SK-N-SH (cell line): ENCODE measurements around the gene FOXL1. TPM values are rescaled to one million over a fixed set of nuclear protein-coding genes. Genes with fewer than 3 reads are reported as not detected.

Experiments used
- CTCF ChIA-PET: fragments of 300-600, 350-600 bp; formaldehyde crosslinking; extraction: SDS; loops from one replicate; lab custom pipeline; 2021; lab: Yijun Ruan, JAX
- POLR2A ChIA-PET: fragments of 350-600 bp; sonication (Branson Sonifier 250); formaldehyde crosslinking; extraction: SDS; loops from one replicate; lab custom pipeline; 2020; ENCODE audit warnings: antibody characterized with exemption, inconsistent platforms; lab: Yijun Ruan, JAX
- DNase-seq: peaks from one replicate; pipeline ENCODE4 v3.0.0; 2012
- H2AFZ ChIP-seq: fragments of 200-600 bp; sonication (generic); 2 replicates; pipeline ENCODE4 v1.8.1; 2016; ENCODE audit warnings: antibody characterized with exemption, mild to moderate bottlenecking, low read depth
- H3F3A ChIP-seq: fragments of 200-600 bp; sonication (generic); replicated peaks from 2 replicates; pipeline ENCODE3; 2016; ENCODE audit warnings: antibody characterized with exemption, mild to moderate bottlenecking; ENCODE audit not compliant: insufficient read depth
- H3K27ac ChIP-seq, 2 experiments: fragments of 200-500 bp in 1 of 2; fragments of 200-600 bp in 1 of 2; sonication (Bioruptor generic) in 1 of 2; sonication (generic), shearing (Covaris generic) in 1 of 2; 2 replicates each; pipeline versions ENCODE4 v1.5.1 to v1.6.1; 2014 to 2016; ENCODE audit warnings: low read depth in 2 of 2, inconsistent platforms in 1 of 2, low read length in 1 of 2, mild to moderate bottlenecking in 1 of 2, mixed read lengths in 1 of 2
- H3K27me3 ChIP-seq: fragments of 200-600 bp; sonication (generic), shearing (Covaris generic); 2 replicates; pipeline ENCODE4 v1.6.1; 2016; ENCODE audit warnings: mixed run types; ENCODE audit not compliant: insufficient read depth
- H3K36me3 ChIP-seq, 2 experiments: fragments of 200-500 bp in 1 of 2; fragments of 200-600 bp in 1 of 2; sonication (Bioruptor generic) in 1 of 2; sonication (generic) in 1 of 2; replicated peaks in 1 of 2; 2 replicates each; pipeline versions ENCODE3 to v1.5.1; 2014 to 2016; ENCODE audit warnings: low read length in 1 of 2, mild to moderate bottlenecking in 1 of 2; ENCODE audit not compliant: insufficient read depth in 2 of 2, control insufficient read depth in 1 of 2
- H3K4me1 ChIP-seq, 2 experiments: fragments of 200-500 bp in 1 of 2; fragments of 200-600 bp in 1 of 2; sonication (Bioruptor generic) in 1 of 2; sonication (generic), shearing (Covaris generic) in 1 of 2; 2 replicates each; pipeline versions ENCODE4 v1.5.1 to v1.6.1; 2014 to 2016; ENCODE audit warnings: low read depth in 1 of 2, low read length in 1 of 2, mixed run types in 1 of 2; ENCODE audit not compliant: insufficient read depth in 2 of 2, control insufficient read depth in 1 of 2
- H3K4me2 ChIP-seq: fragments of 200-600 bp; sonication (generic), shearing (Covaris generic); 2 replicates; pipeline ENCODE4 v1.6.1; 2017; ENCODE audit warnings: mixed run types
- H3K4me3 ChIP-seq, 2 experiments: fragments of 200-500 bp in 1 of 2; fragments of 200-600 bp in 1 of 2; sonication (Bioruptor generic) in 1 of 2; sonication (generic), shearing (Covaris generic) in 1 of 2; 2 replicates each; pipeline versions ENCODE4 v1.5.1 to v1.8.1; 2014 to 2016; ENCODE audit warnings: low read depth in 2 of 2, inconsistent platforms in 1 of 2, low read length in 1 of 2, mild to moderate bottlenecking in 1 of 2, mixed read lengths in 1 of 2, moderate library complexity in 1 of 2
- H3K79me2 ChIP-seq: fragments of 200-600 bp; sonication (generic); 2 replicates; pipeline ENCODE4 v1.8.1; 2017; ENCODE audit warnings: mild to moderate bottlenecking; ENCODE audit not compliant: insufficient read depth
- H3K9ac ChIP-seq: fragments of 200-600 bp; sonication (generic); 2 replicates; pipeline ENCODE4 v1.6.1; 2017; ENCODE audit warnings: mixed run types
- H3K9me2 ChIP-seq: fragments of 200-600 bp; sonication (generic); 2 replicates; pipeline ENCODE4 v1.6.1; 2017; ENCODE audit warnings: mixed run types
- H3K9me3 ChIP-seq: fragments of 200-600 bp; sonication (generic); 2 replicates; pipeline ENCODE4 v1.6.1; 2017; ENCODE audit warnings: mixed run types, mild to moderate bottlenecking, moderate library complexity
- H4K20me1 ChIP-seq: fragments of 200-600 bp; sonication (generic); 2 replicates; pipeline ENCODE4 v1.6.1; 2017; ENCODE audit warnings: mild to moderate bottlenecking, mixed run types; ENCODE audit not compliant: insufficient read depth
- CHD2 ChIP-seq: fragments of 150-350 bp; IDR thresholded peaks from 2 replicates; pipeline ENCODE4 v1.6.1; 2018; ENCODE audit warnings: low read length; ENCODE audit not compliant: partially characterized antibody
- ELF1 ChIP-seq: IDR thresholded peaks from 2 replicates; pipeline ENCODE4 v1.4.0; 2012
- EZH2phosphoT487 ChIP-seq: fragments of 200-600 bp; sonication (generic); IDR thresholded peaks from 2 replicates; pipeline ENCODE4 v1.6.1; 2017; ENCODE audit warnings: low read depth, mixed run types, mild to moderate bottlenecking, antibody characterized with exemption, moderate library complexity, borderline replicate concordance
- FOSL2 ChIP-seq: IDR thresholded peaks from 2 replicates; pipeline ENCODE4 v1.4.0; 2012; ENCODE audit warnings: low read depth, mild to moderate bottlenecking, moderate library complexity, borderline replicate concordance
- FOXM1 ChIP-seq: IDR thresholded peaks from 2 replicates; pipeline ENCODE4 v1.4.0; 2012; ENCODE audit warnings: low read depth, mild to moderate bottlenecking
- JUND ChIP-seq: IDR thresholded peaks from 2 replicates; pipeline ENCODE4 v1.4.0; 2012
- MEF2A ChIP-seq: IDR thresholded peaks from 2 replicates; pipeline ENCODE4 v1.4.0; 2012; ENCODE audit warnings: low read depth, borderline replicate concordance
- NFIC ChIP-seq: IDR thresholded peaks from 2 replicates; pipeline ENCODE4 v1.4.0; 2012; ENCODE audit warnings: borderline replicate concordance
- POLR2AphosphoS5 ChIP-seq: IDR thresholded peaks from 2 replicates; pipeline ENCODE4 v1.6.1; 2012; ENCODE audit warnings: low read depth, low read length
- RCOR1 ChIP-seq: fragments of 150-350 bp; IDR thresholded peaks from 2 replicates; pipeline ENCODE4 v1.6.1; 2017; ENCODE audit warnings: antibody characterized with exemption, low read length
- RXRA ChIP-seq: IDR thresholded peaks from 2 replicates; pipeline ENCODE4 v1.4.0; 2012; ENCODE audit warnings: low read depth, mild to moderate bottlenecking, borderline replicate concordance
- SIN3A ChIP-seq: IDR thresholded peaks from 2 replicates; pipeline ENCODE4 v1.6.1; 2012; ENCODE audit warnings: low read depth, mild to moderate bottlenecking, low read length, moderate library complexity, borderline replicate concordance
- TAF1 ChIP-seq: IDR thresholded peaks from 2 replicates; pipeline ENCODE4 v1.6.1; 2012; ENCODE audit warnings: low read depth, mild to moderate bottlenecking, low read length, moderate library complexity, borderline replicate concordance
- YY1 ChIP-seq: IDR thresholded peaks from 2 replicates; pipeline ENCODE4 v1.4.0; 2012; ENCODE audit warnings: low read depth, mild to moderate bottlenecking
- WGBS: methylation state at CpG from one replicate; pipeline ENCODE4 v1.1.6; 2017; ENCODE audit warnings: low lambda C conversion rate; 5-methylcytosine and 5-hydroxymethylcytosine counted together
- polyA plus RNA-seq, 3 experiments: library from polyadenylated mRNA; depleted of rRNA; stranded (reverse); fragments of >200 nt; gene quantifications; 2 replicates each; pipeline ENCODE4 v1.2.3, GENCODE V29; 2012
- TF ChIP-seq, protein P1 (sequence below): fragments of 200-600 bp; sonication (generic); IDR thresholded peaks from 2 replicates; pipeline ENCODE4 v1.6.1; 2017; ENCODE audit warnings: antibody characterized with exemption, mild to moderate bottlenecking, moderate library complexity
- TF ChIP-seq, protein P2 (sequence below): fragments of 150-350 bp; IDR thresholded peaks from 2 replicates; pipeline ENCODE4 v1.6.1; 2016; ENCODE audit warnings: mild to moderate bottlenecking, low read depth, low read length
- TF ChIP-seq, protein P3 (sequence below): IDR thresholded peaks from 2 replicates; pipeline ENCODE4 v1.4.0; 2012; ENCODE audit warnings: low read depth, borderline replicate concordance
- TF ChIP-seq, protein P4 (sequence below): IDR thresholded peaks from 2 replicates; pipeline ENCODE4 v1.4.0; 2012; ENCODE audit warnings: low read depth
- TF ChIP-seq, protein P5 (sequence below): IDR thresholded peaks from 2 replicates; pipeline ENCODE4 v1.6.1; 2012; ENCODE audit warnings: mild to moderate bottlenecking, low read depth, low read length, moderate library complexity
- TF ChIP-seq, protein P6 (sequence below): IDR thresholded peaks from 2 replicates; pipeline ENCODE4 v1.4.0; 2012; ENCODE audit warnings: low read depth, borderline replicate concordance

Gene FOXL1
- polyA plus RNA-seq, 1 of the 3 experiments (the other 2 are of a cell fraction), result 2.5 TPM

DNA sequence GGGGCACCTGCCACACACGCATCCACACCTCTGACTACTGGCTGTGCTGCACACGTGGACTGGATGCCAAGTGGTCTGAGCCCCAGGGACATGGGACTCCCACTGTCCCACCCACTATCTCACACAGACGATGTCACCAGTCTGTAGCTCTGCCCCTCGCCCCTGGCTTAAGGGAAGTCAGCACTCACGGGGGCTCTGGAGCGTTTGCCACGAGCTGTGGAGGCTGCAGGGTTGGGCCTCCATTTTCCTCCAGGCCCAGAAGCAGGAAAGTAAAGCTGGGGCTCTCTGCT is 45.9 kb upstream of the FOXL1 start (continued):
- TF ChIP-seq RXRA (no peak), CHD2 (no peak), RCOR1 (no peak), POLR2AphosphoS5 (no peak), EZH2phosphoT487 (no peak)
- TF ChIP-seq, protein P1, sequence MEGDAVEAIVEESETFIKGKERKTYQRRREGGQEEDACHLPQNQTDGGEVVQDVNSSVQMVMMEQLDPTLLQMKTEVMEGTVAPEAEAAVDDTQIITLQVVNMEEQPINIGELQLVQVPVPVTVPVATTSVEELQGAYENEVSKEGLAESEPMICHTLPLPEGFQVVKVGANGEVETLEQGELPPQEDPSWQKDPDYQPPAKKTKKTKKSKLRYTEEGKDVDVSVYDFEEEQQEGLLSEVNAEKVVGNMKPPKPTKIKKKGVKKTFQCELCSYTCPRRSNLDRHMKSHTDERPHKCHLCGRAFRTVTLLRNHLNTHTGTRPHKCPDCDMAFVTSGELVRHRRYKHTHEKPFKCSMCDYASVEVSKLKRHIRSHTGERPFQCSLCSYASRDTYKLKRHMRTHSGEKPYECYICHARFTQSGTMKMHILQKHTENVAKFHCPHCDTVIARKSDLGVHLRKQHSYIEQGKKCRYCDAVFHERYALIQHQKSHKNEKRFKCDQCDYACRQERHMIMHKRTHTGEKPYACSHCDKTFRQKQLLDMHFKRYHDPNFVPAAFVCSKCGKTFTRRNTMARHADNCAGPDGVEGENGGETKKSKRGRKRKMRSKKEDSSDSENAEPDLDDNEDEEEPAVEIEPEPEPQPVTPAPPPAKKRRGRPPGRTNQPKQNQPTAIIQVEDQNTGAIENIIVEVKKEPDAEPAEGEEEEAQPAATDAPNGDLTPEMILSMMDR, result no peak

DNA sequence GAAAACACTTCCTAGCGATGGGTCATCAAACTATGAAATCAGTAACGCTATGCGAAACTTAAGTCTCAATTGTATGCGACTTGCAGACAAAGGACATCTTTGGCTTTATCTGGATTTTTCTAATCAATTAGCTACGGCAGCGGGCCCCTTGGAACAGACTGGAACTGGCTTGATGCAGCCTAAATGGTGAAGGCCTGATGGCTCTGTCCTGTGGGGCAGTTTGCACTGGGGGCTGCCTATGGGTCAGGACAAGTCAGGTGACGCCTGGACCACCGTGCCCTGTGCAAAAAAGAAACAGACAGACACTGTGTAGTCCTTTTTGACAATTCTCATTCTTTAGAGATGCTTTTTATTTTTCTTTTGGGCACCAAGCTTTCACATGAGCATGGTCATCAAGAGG is 45.3 kb upstream of the FOXL1 start:
- H3K27ac ChIP-seq, result no peak overlapping the region
- ChIA-PET CTCF (interaction anchor here (0.7 to 4.4 kb wide), 3 partner anchors 14 to 30 kb away, joined by 3 to 48 read pairs (median 4); no protein-coding TSS in a partner anchor), POLR2A (no interaction called here)
- no peak overlapping the region for H3K4me3 ChIP-seq
- H3K9me2 ChIP-seq, result no peaks in the 10 kb centered on the region
- no peak overlapping the region for H2AFZ ChIP-seq
- no peaks in the 10 kb centered on the region for H3K4me1 ChIP-seq
- H3K9me3 ChIP-seq, result no peaks in the 10 kb centered on the region
- 93% methylated on average over 8 of the region's 8 CpGs for WGBS
- H3K27me3 ChIP-seq, result no peaks in the 10 kb centered on the region
- H3K9ac ChIP-seq, result no peak overlapping the region
- H3K79me2 ChIP-seq, result no peaks in the 10 kb centered on the region
- H3K4me2 ChIP-seq, result no peak overlapping the region
- no peaks in the 10 kb centered on the region for H3F3A ChIP-seq
- no peak for DNase-seq
- H4K20me1 ChIP-seq, result no peaks in the 10 kb centered on the region
- peaks cover 7 to 17% of the 10 kb centered on the region in 2 experiments for H3K36me3 ChIP-seq
- TF ChIP-seq YY1 (no peak), FOXM1 (no peak), RXRA (no peak), ELF1 (no peak), SIN3A (no peak), JUND (no peak), RCOR1 (no peak), TAF1 (no peak), CHD2 (no peak), MEF2A (no peak), NFIC (no peak), FOSL2 (no peak)
- TF ChIP-seq, protein P2, sequence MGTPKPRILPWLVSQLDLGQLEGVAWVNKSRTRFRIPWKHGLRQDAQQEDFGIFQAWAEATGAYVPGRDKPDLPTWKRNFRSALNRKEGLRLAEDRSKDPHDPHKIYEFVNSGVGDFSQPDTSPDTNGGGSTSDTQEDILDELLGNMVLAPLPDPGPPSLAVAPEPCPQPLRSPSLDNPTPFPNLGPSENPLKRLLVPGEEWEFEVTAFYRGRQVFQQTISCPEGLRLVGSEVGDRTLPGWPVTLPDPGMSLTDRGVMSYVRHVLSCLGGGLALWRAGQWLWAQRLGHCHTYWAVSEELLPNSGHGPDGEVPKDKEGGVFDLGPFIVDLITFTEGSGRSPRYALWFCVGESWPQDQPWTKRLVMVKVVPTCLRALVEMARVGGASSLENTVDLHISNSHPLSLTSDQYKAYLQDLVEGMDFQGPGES, result no peak
- TF ChIP-seq, protein P3, sequence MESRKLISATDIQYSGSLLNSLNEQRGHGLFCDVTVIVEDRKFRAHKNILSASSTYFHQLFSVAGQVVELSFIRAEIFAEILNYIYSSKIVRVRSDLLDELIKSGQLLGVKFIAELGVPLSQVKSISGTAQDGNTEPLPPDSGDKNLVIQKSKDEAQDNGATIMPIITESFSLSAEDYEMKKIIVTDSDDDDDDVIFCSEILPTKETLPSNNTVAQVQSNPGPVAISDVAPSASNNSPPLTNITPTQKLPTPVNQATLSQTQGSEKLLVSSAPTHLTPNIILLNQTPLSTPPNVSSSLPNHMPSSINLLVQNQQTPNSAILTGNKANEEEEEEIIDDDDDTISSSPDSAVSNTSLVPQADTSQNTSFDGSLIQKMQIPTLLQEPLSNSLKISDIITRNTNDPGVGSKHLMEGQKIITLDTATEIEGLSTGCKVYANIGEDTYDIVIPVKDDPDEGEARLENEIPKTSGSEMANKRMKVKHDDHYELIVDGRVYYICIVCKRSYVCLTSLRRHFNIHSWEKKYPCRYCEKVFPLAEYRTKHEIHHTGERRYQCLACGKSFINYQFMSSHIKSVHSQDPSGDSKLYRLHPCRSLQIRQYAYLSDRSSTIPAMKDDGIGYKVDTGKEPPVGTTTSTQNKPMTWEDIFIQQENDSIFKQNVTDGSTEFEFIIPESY, result no peak
- TF ChIP-seq, protein P4, sequence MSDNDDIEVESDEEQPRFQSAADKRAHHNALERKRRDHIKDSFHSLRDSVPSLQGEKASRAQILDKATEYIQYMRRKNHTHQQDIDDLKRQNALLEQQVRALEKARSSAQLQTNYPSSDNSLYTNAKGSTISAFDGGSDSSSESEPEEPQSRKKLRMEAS, result no peak
- TF ChIP-seq, protein P1, result no peak
- TF ChIP-seq, protein P5, sequence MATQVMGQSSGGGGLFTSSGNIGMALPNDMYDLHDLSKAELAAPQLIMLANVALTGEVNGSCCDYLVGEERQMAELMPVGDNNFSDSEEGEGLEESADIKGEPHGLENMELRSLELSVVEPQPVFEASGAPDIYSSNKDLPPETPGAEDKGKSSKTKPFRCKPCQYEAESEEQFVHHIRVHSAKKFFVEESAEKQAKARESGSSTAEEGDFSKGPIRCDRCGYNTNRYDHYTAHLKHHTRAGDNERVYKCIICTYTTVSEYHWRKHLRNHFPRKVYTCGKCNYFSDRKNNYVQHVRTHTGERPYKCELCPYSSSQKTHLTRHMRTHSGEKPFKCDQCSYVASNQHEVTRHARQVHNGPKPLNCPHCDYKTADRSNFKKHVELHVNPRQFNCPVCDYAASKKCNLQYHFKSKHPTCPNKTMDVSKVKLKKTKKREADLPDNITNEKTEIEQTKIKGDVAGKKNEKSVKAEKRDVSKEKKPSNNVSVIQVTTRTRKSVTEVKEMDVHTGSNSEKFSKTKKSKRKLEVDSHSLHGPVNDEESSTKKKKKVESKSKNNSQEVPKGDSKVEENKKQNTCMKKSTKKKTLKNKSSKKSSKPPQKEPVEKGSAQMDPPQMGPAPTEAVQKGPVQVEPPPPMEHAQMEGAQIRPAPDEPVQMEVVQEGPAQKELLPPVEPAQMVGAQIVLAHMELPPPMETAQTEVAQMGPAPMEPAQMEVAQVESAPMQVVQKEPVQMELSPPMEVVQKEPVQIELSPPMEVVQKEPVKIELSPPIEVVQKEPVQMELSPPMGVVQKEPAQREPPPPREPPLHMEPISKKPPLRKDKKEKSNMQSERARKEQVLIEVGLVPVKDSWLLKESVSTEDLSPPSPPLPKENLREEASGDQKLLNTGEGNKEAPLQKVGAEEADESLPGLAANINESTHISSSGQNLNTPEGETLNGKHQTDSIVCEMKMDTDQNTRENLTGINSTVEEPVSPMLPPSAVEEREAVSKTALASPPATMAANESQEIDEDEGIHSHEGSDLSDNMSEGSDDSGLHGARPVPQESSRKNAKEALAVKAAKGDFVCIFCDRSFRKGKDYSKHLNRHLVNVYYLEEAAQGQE, result no peak
- TF ChIP-seq, protein P6, sequence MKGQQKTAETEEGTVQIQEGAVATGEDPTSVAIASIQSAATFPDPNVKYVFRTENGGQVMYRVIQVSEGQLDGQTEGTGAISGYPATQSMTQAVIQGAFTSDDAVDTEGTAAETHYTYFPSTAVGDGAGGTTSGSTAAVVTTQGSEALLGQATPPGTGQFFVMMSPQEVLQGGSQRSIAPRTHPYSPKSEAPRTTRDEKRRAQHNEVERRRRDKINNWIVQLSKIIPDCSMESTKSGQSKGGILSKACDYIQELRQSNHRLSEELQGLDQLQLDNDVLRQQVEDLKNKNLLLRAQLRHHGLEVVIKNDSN, result no peak
